GM08714 (cell line): ENCODE results near the gene CHMP4A.
A peak's percentile ranks its signal among the peaks of the same experiment; 100 is the strongest.
"Not testable (repeated sequence)": the region's sequence is repeated elsewhere in the genome, so short reads cannot be mapped to it uniquely, and the experiment has no call there.

Experiments
- H3K4me3 ChIP-seq: fragments of 200-500 bp; sonication (Bioruptor generic); 2 replicates; pipeline ENCODE4 v1.5.1; 2014; ENCODE audit warnings: mild to moderate bottlenecking, low read length, inconsistent platforms
- ZNF274 ChIP-seq: IDR thresholded peaks from 2 replicates; pipeline ENCODE4 v1.6.1; 2012; ENCODE audit warnings: mild to moderate bottlenecking, low read depth, low read length

Gene CHMP4A

DNA sequence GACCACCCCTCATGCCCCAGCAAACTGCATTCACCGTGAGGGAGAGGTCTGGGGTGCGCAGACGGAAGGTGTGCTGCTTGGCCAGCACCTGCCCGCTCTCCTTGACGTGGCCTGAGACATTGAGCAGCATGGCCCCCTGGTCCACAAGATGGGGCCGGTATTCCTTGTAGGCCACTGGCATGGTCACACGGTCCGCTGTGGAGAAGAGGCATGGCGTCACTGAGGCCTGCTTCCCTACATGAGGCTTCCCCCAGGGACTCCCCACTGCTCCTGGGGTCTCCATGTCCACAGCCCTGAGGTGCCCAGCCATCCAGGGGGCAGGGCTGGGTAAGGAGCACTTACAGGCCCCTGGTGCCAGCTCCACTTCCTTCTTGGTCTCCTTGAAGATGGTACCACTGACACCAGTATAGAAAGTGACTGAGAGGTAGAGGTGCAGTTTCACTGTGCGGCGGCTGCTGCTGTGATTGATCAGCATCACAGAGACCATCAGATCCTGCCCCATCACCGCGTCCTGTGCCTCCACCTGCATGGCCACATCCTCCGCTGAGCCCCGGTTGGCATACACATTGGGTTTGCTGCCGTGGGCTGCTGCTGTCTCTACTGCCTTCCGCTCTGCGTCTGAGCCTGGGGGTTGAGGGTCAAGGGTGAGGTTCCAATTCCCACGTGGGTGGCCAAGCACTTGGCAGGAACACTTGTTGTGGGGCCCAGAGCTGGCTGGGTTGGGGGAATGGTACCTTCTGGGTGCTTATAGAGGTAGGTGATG lies 41.5 kb upstream of the CHMP4A start:
- TF ChIP-seq ZNF274: no peak
- H3K4me3 ChIP-seq: no peak overlapping the region

DNA sequence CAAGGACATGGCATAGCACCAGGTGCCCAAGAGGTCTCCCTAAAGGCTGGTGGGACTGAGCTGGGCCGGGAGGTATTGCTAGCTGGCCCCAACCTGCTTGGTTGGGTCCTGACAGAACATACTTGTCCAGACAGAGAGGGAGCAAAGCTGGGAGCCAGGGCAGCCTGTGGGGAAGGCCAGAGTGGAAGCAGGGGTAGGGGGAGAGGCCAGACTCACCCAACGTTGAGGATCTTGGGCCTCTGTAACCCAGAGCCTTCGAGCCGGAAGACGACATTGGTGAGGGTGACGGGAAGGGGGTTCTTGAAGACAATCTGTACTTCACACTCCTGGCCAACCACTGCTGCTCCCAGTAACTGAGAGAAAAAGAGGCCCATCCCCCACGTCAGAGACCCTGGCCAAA lies 40.6 kb upstream of the CHMP4A start:
- no peak overlapping the region for H3K4me3 ChIP-seq
- no peak for TF ChIP-seq ZNF274

DNA sequence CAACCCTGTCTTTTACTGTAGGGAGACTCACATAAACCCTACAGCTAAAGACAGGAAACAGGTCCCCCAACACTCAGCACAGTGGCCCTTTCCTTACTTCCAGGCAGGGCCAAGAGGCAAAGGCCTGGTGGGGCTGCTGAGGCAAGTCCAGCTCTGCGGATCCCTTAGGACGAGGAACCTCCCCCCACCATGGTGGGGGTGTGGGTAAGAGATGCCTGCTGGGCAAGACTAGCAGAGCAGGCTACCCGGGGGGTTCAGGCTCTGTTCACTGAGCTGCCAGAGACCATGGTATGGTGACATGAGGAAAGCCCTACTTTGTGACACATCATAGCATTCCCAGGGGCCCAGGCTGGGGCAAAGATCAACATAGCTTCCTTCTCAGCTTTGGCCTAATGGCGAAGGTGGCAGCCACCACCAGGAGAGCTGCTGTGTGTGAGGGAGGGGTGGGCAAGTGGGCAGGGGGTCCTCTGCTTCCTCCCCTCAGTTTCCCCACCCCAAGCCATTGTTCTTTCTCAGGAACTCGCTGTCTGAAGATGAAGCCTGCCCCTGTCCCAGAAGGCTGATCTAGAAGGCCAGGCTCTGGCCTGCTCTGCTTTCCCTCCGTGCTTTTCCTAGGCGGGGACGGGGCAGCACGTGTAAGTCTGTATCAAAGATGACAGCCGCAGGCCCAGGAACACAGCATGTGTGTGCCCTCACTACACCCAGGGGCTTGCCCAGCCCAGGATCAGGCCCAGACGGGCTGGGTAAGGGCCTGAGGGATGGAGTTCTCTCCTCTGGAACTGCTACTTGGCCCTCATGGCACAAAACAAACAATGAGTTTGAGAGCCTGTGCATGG lies 39.2 kb upstream of the CHMP4A start:
- no peak overlapping the region for H3K4me3 ChIP-seq
- TF ChIP-seq ZNF274: no peak

DNA sequence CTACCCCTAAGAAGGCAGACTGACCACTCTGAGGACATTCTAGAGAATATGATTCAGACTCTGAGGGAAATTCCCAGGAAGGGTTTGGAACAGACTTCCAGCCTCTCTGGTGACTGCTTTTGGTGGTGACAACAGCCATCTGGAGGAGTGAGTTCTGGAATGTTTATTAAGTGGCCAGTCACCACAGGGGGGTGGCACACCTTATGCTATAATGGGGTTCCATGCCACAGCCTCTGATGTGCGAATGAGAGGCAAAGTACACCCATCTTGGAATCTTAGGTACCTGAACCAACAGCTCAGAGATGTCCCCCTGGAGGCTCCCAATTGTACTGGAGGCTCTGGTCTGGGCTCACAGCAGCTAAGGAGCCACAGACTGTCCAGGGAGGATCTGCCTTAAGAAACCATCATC lies 38.6 kb upstream of the CHMP4A start:
- TF ChIP-seq ZNF274: no peak
- H3K4me3 ChIP-seq: no peak overlapping the region

DNA sequence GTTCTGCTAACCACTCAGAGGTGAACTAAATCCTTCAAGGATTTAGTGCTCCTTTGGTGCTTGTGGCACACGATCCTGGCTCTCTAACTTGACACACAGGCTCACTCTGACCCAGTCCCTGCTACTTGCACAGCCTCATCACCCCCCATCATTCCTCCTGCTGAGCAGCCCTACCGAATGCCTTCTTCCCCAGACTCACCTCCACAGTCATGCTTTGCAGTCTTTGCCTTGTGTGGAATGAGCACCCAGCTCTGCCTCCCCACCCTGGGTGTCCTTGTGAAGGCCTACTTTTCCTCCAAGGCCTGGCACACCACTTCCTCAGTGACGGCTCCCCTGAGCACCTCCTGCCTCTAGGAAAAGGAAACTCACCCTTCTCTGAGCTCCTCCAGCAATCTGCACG lies 37.1 kb upstream of the CHMP4A start:
- H3K4me3 ChIP-seq: no peak overlapping the region
- no peak for TF ChIP-seq ZNF274

DNA sequence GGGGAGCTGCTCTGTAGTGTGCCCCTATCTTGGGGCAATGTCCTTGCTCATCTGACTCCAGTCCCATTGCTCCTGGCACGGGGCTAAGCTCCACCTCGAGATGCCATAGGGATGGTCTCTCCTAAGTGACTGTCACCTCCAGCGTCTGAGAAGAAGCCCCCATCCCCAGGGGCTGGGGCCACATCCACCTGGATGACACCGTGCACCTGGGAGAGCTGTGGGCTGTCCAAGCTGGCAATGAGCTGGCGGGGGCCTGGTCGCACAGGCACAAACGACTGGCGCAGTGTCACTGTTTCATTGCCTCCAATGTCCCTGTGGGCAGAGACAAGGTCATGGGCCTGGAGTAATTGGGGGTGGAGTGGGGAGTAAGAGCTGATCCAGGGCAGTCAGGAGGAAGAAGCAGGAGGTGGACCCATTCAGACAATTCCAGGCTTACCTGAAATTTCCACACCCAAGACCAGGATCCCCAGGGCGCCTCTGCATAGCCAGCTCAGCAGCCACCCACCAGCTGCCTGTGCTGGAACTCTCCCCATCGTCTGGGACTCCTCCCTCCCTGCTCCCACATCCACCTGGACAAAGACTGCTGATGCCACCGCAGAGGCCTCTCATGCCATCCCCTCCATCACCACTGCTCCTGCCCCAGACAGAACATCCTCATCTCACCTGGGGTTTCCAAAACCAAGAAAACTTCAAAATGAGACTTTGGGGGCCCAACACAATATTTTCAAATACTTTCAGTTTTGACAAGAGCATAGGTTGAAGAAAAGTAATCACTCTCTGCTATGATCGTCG lies 36.1 kb upstream of the CHMP4A start:
- H3K4me3 ChIP-seq: no peak overlapping the region
- no peak for TF ChIP-seq ZNF274

DNA sequence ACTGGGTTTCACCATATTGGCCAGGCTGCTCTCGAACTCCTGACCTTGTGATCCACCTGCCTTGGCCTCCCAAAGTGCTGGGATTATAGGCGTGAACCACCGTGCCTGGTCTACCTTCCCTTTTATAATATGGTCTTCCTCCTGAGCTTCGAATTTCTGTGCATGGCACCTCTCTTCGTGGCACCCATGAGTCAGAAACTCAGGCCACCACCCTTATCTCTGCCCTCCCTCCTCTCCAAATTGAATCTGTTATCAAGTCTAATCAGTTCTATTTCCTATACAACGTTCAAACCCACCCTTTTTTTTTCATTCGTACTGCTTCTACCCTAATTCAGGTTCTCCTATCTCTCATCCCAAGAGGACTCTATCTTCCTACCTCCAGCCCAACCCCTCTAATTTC lies 34.1 kb upstream of the CHMP4A start:
- no peak overlapping the region for H3K4me3 ChIP-seq
- TF ChIP-seq ZNF274: no peak

DNA sequence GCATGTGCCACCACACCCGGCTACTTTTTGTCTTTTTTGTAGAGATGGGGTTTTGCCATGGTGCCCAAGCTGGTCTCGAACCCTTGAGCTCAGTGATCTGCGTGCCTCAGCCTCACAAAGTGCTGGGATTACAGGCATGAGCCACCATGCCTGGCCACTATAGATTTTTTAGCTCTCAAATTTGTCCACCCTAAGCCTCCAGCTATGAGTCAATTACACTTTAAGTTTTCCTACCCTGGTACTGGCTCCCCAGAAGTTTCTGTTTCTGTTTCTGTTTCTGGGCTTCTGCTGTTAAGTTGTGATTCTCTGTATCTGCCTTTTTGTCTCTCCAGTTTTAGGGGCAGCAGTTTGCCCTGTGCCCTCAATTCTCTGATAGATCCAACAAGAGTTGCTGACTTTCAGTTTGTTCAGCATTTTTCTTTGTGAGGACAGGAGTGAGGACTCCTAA lies 33.5 kb upstream of the CHMP4A start:
- peak overlapping the region; percentile 10; the same call in 1 of the 2 replicates for H3K4me3 ChIP-seq
- TF ChIP-seq ZNF274: no peak

DNA sequence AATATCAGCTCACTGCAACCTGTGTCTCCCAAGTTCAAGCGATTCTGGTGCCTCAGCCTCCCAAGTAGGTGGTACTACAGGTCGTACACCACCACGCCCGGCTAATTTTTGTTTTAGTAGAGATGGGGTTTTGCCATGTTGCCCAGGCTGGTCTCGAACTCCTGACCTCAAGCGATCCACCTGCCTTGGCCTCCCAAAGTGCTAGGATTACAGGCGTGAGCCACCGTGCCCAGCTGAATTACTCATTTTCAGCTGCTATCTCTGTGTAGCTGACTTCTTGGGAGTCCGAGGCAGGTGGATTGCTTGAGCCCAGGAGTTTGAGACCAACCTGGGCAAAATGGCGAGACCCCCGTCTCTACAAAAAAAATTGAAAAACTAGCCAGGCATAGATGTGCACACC lies 32.1 kb upstream of the CHMP4A start:
- not testable (repeated sequence) for H3K4me3 ChIP-seq

DNA sequence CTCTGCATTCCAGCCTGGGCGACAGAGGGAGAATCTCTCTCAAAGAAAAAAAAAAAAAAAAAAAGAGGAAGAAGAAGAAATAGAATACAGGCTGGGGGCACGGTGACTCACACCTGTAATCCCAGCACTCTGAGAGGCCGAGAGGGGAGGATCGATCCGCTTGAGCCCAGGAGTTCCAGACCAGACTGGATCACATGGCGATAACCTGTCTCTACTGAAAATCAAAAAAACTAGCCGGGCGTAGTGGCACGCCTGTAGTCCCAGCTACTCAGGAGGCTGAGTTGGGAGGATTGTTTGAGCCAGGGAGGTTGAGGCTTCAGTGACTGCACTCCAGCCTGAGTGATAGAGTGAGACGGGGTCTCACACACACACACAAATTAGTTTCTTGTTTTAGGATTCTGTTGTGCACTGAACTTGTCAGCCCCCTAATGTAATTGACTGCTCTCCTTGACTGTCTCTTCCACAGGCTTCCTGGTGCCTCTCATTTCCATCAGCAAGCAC lies 30.1 kb upstream of the CHMP4A start:
- H3K4me3 ChIP-seq: peak overlapping the region; percentile 49
- TF ChIP-seq ZNF274: no peak

DNA sequence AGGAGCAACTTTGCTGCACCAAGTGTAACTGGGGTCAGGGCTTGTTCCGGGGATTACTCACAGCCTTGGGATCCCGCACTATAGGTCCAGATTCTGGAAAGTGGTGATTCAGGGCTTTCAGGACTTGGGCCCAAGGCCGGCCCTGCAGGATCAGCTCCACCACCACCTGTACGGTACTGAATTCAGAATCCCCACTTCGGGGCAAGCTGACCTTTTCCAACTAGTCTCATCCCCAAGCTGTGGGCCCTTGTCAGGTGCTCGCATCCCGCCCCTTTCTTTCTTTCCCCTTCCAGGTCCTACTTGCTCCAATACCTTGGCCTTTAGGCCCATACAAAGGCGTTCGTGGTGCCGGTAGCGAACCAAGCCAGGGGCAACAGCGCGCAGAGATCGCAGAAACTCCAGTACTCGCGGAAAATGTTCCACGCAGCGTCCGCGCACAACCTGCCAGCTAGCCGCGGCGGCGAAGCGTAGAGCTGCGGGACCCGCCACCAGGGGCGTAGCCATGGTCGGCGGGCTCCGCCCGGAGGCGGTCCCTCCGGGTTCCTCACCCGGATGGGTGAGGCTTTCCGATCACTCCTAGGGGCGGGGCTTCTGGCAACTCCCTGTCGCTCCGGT lies 28.6 kb upstream of the CHMP4A start:
- no peak for TF ChIP-seq ZNF274
- peak overlapping the region; percentile 79 for H3K4me3 ChIP-seq

DNA sequence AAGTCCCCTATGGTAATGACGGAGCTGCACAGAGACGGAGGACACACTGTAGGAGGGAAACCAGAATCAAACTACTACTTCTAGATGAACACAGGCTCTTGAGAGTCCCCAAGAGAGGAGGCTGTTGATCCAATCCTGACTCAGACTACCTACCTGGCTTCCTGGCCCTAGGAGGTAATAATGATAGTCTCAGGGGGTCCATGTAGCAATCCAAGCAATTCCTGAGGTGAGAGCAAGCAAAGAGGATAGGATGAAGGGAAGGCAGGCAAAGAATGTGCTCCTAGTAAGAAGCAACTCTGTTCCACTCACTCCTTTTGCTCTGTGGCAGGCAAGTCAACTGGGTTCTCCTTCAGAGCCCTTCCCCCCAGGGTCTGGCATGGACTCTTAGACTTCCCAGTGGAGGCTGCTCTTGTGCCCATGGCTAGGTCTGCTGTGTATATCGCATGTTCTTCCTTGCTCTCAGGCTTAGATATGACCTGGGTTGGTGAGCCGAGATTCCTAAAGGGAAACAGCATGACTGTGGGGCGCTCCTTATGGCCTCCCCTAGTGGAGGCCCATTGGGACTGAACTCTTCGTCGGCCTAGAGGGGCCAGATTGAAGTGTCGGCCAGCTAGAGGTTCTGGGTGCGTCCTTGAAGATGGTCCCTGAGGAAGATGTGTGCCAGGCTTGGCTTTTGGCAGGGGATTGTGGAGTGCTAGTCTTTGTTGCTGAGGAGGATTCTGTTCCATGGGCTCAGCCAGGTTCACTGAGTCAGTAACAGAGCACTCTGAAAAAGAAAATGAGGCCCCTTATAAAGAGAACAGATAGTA lies 27.0 kb upstream of the CHMP4A start:
- H3K4me3 ChIP-seq: no peak overlapping the region
- TF ChIP-seq ZNF274: no peak

DNA sequence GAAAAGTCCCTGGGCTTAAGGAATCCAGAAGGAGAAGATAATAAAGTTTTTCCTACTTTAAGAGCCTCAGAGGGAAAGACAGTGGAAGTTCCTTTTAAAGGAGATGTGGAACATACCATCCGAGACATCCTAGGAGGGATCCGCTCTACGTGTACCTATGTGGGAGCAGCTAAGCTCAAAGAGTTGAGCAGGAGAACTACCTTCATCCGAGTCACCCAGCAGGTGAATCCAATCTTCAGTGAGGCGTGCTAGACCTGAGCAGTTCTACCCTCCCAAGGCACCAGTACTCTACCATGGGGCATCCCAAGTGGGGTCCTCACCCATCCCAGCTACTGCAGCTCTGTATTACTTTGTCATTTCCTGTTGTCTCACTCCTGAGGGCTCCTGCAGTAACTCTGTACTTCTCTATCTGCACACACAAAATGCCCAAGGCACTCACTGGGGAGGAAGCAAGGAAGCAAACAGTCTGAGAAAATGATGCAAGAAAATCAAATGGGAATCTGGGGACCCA lies 25.3 kb upstream of the CHMP4A start:
- TF ChIP-seq ZNF274: no peak
- H3K4me3 ChIP-seq: no peak overlapping the region
